Suppressor macrophage (primary cell): Measurements from ENCODE around the gene NHERF1.

Source experiments
- DNase-seq, 4 experiments: peaks; one replicate each; pipeline ENCODE4 v3.0.0-alpha.2; 2020 to 2022

NHERF1 gene

GRCh38 chr17:74785096-74785980, 36.9 kb downstream of the NHERF1 start:
- no peak for DNase-seq

GRCh38 chr17:74785981-74786360, 37.5 kb downstream of the NHERF1 start:
- no peak for DNase-seq

DNA sequence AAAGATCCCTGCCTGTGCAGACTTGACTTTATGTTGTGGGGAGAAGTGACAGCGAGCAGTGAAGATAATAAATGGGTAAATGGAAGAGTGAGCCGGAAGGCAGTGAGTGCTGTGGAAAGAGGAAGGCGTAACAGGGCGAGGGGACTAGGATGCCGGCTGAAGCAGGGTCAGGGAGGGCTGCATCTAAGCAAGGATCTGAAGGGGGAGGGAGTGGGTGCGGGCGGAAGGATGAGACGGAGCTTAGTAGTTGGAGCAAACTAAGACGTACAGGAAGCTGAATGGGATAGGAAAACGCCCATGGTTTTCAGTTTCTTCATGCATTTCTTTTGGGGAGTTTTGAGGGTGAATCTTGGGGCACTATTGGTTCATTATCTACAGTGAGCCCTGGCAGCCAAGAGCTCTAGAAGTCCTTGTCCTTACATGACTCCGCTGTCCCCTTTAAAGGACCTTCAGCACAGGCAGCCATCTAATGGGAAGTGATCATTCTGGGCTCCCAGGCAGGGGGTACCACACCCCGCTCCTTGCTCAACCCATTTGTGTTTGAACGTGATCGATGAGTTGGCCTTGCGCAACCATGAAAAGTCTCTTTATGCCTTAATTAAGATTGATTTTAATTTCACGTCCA, 38.1 kb downstream of the NHERF1 start:
- DNase-seq, result peak; percentile 81 to 89 (median 86)

DNA sequence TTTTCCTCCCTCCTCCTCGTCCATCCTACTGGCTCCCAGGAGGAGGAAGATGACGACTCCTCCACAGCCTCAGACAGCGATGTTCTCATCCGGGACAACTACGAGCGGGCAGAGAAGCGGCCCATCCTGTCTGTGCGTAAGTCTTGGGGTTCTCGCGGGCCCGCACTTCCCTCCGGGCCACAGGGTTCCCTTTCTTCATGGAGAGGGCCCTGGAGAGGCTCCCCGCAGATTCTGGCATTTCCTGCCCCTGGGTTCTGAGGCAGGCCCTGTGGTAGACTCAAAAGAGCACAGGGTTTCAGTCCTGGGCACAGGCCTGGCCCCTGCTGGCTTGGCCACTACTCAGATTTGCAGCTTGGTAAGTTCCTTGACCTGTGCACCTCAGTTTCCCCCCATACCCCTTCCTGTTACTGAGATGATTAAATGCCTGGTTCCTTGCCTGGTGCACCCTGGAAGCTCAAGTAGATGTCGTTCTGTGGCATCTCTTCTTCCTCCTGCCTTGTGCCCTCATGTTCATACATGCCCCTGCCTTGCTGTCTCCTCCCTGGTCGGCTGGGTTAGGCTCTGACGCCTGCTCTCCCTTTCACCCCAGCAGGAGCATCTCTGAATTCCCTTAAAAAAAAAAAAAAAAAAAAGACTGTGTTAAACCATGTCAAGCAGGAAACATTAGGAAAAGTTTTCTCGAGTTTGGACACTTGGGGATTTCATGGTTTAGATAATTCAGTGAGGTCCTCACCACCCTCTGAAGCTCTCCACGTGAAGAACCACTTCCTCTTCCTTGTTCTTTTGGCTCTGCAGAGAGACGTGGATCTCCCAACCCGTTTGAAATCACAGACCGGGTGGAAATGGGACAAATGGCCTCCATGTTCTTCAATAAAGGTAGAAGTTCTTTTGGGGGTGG, 42.0 kb downstream of the NHERF1 start:
- peak; percentile 64 to 83 (median 76) for DNase-seq

GRCh38 chr17:74792586-74793105, 44.2 kb downstream of the NHERF1 start:
- no peak for DNase-seq

DNA sequence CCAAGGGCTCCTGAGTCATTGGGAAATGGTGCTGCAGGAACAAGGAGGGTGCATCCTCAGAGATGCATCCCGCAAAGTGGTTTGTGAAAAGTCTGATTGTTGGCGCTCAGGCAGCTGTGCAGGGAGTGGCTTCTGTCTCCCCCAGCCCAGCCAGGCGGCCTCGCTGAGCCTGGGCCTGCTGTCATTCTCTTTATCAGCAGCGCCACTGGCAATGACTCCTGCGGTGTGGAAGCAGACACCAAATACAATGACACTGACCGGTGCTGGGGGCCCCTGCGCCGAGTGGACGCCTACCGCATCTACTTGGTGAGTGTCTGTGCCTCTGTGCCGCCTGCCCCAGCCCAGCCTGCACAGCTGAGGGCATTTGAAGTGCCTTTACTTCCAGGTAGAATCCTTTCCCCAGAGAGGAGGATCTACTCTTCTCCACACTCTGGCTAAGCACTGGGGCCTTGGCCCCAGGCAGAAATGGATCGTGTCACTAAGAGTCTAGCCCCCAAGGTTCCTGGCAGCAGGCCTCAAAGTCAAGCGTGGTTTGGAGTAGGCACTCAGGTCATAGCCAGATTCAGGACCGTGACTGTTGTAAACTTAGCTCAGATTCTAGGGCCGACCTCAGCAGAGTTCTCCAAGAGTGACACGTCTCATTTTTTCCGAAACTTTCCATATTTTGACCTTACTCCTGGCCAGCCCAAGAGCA, 47.0 kb downstream of the NHERF1 start:
- DNase-seq, result no peak

DNA sequence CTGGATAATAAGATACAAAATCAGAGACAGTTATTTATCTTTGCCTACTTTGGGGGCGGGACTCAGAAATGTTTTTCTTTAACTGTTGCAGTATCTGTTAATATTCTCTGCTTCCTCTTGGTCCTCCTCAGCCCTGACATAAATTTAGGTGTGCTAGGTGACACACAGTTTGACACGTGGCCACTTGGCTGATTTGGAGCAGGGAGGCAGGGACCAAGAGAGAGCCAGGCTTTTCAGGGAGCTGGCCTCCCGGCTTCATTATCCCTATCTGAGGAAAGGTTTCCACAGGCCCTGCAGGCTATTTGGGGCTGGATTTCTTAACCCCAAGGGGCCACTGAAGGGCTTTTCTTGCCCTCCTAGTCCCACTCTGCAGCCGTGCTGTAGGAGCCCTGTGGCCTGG, 47.8 kb downstream of the NHERF1 start:
- DNase-seq, result no peak

DNA sequence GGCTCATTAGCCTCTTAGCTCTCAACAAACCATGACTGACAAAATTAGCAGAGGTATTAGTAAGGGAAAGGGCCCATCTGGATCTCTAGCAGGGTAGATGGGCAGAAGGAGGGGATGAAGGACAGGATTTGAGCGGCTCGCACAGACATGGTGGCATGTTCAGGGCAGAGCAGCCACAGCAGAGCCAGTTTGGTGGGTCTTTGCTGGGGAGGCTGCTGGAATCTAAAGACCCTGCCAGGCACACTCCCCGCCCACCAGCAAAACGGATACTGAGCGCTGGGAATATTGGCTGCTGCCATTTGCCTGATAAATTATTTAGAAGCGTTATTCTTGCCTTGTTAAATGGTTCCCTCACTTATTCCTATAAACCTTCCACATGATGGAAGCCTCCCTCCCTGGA, 48.4 kb downstream of the NHERF1 start:
- no peak for DNase-seq

- DNase-seq, result no peak
Measured at GRCh38 chr17:74797824-74798223, 49.4 kb downstream of the NHERF1 start.

- DNase-seq, result no peak
Measured at GRCh38 chr17:74798239-74798707, 49.8 kb downstream of the NHERF1 start.

DNA sequence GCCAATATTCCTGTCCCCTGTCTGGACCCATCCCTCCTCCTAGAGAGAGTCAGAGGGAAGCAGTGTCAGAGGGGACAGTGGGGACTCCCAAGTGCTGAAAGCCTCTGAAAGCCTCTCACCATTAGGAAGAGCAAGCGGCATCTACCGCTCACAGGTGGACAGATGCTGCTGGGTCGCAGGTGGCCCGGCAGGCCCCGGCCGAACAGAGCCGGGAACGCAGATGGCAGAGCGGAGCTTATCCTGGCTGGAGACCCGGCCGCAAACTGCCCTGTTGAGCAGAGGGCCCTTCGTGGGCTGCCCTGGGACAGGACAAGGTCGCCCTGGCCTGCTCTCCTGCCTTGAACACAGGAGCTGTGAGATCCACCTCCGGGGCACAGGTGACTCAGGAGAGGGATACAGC, 50.7 kb downstream of the NHERF1 start:
- no peak for DNase-seq

- no peak for DNase-seq
Measured at GRCh38 chr17:74800531-74800930, 52.1 kb downstream of the NHERF1 start.

DNA sequence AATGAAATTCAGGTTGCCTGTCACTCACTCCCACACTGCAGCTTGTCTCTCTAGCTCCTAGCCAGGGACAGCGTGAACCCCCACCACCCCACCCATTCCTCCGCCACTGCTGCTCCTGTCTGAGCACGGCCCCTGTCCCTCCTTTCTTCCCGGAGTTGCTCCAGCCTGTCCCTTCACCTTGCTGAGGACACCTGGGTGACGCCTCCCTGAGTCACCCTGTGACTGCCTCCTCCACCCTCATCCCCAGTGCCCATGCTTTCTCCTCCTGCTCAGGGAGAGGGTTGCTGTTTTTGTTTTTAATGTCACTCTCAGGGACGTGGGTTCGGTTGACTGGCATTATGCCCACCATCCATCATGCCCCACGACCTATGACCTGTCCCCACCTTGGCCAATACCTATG, 53.5 kb downstream of the NHERF1 start:
- no peak for DNase-seq

- DNase-seq, result no peak
Measured at GRCh38 chr17:74803388-74803930, 55.0 kb downstream of the NHERF1 start.

DNA sequence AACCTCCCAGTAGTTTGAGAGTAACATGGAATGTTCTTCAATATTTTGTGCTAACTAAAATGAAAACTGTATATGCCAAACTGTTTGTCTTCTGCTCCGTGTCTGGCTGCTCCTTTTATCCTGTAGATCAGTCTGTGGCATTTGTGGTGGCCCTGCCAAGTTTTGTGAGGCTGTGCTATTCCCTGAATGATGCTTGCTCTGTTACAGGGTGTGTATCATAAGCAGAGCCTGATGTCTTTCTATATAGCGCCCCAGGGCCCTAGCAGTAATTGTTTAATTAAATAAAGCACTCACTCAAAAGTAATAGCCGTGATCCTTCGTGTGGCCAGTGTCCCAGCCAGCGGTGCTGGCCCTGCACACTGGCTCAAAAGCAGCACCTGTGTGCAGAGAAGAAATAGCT, 55.5 kb downstream of the NHERF1 start:
- DNase-seq, result no peak

GRCh38 chr17:74804683-74805082, 56.3 kb downstream of the NHERF1 start:
- no peak for DNase-seq

GRCh38 chr17:74805591-74805991, 57.2 kb downstream of the NHERF1 start:
- DNase-seq, result no peak

GRCh38 chr17:74806334-74806733, 57.9 kb downstream of the NHERF1 start:
- no peak for DNase-seq

- DNase-seq, result peak in 2 of 4 experiments; percentile 18 to 36
Measured at GRCh38 chr17:74807441-74807840, 59.0 kb downstream of the NHERF1 start.

GRCh38 chr17:74807925-74808324, 59.5 kb downstream of the NHERF1 start:
- peak in 2 of 4 experiments; percentile 16 to 31 for DNase-seq

- DNase-seq, result peak; percentile 33 to 69 (median 64)
Measured at GRCh38 chr17:74808714-74809430, 60.4 kb downstream of the NHERF1 start.
